Gastroesophageal sphincter (tissue), 4 donors: ENCODE data around the gene TCP1. TPM values are rescaled to one million over a fixed set of nuclear protein-coding genes. Genes with fewer than 3 reads are reported as not detected.

Experiments used
- ATAC-seq: fragments of 150-250 bp; one replicate; pipeline ENCODE4 v1.9.1; 2016; ENCODE audit warnings: mild to moderate bottlenecking, moderate library complexity
- H3K27ac ChIP-seq, 4 donors: fragments of 200-600 bp; sonication (generic) in 3 of 4; 1 replicate in 3 of 4; 2 replicates in 1 of 4; pipeline ENCODE4 v1.5.1; 2016 to 2019
- H3K27me3 ChIP-seq: fragments of 200-600 bp; sonication (generic); one replicate; pipeline ENCODE4 v1.5.1; 2019
- H3K36me3 ChIP-seq, 2 donors: fragments of 200-600 bp; sonication (generic); one replicate each; pipeline ENCODE4 v1.5.1; 2019; ENCODE audit warnings: control low read depth in 1 of 2
- H3K4me1 ChIP-seq, 3 donors: fragments of 200-600 bp; sonication (generic); 1 replicate in 2 of 3; 2 replicates in 1 of 3; pipeline ENCODE4 v1.5.1; 2016 to 2019; ENCODE audit warnings: control low read depth in 2 of 3
- H3K4me3 ChIP-seq, 2 donors: fragments of 200-600 bp; sonication (generic); one replicate each; pipeline ENCODE4 v1.5.1; 2019; ENCODE audit warnings: mild to moderate bottlenecking in 1 of 2, moderate library complexity in 1 of 2
- H3K9me3 ChIP-seq, 3 donors: fragments of 200-600 bp; sonication (generic); one replicate each; pipeline ENCODE4 v1.5.1; 2017 to 2019; ENCODE audit warnings: control low read depth in 2 of 3
- EP300 ChIP-seq: sonication (generic); formaldehyde crosslinking; IDR thresholded peaks from one replicate; pipeline ENCODE4 v1.6.1; 2017; ENCODE audit warnings: antibody characterized with exemption, mild to moderate bottlenecking
- POLR2A ChIP-seq, 2 donors: fragments of 450-650 bp; IDR thresholded peaks; one replicate each; pipeline ENCODE4 v1.6.1; 2017; ENCODE audit warnings: antibody characterized with exemption in 2 of 2, mild to moderate bottlenecking in 2 of 2, moderate library complexity in 1 of 2
- POLR2AphosphoS5 ChIP-seq: sonication (generic); formaldehyde crosslinking; IDR thresholded peaks from one replicate; pipeline ENCODE4 v1.6.1; 2017; ENCODE audit warnings: antibody characterized with exemption
- WGBS, 2 donors: methylation state at CpG; one replicate each; pipeline ENCODE4 v1.1.5; 2018; ENCODE audit warnings: low coverage in 1 of 2; 5-methylcytosine and 5-hydroxymethylcytosine counted together
- total RNA-seq, 4 donors: library from RNA; depleted of rRNA; stranded (reverse); fragments of >200 nt; gene quantifications; one replicate each; pipeline ENCODE4 v1.1.0, GENCODE V29; 2016
- TF ChIP-seq, protein P1 (sequence below), 4 experiments: fragments of 200-600 bp in 2 of 4; fragments of 450-650 bp in 2 of 4; sonication (generic) in 1 of 4; IDR thresholded peaks; one replicate each; pipeline ENCODE4 v1.5.1; 2017 to 2019; ENCODE audit warnings: antibody characterized with exemption in 4 of 4, mild to moderate bottlenecking in 2 of 4, moderate library complexity in 2 of 4

Gene TCP1
- total RNA-seq, 4 donors from 2014 or later = 129 to 147 (median 138) TPM

DNA sequence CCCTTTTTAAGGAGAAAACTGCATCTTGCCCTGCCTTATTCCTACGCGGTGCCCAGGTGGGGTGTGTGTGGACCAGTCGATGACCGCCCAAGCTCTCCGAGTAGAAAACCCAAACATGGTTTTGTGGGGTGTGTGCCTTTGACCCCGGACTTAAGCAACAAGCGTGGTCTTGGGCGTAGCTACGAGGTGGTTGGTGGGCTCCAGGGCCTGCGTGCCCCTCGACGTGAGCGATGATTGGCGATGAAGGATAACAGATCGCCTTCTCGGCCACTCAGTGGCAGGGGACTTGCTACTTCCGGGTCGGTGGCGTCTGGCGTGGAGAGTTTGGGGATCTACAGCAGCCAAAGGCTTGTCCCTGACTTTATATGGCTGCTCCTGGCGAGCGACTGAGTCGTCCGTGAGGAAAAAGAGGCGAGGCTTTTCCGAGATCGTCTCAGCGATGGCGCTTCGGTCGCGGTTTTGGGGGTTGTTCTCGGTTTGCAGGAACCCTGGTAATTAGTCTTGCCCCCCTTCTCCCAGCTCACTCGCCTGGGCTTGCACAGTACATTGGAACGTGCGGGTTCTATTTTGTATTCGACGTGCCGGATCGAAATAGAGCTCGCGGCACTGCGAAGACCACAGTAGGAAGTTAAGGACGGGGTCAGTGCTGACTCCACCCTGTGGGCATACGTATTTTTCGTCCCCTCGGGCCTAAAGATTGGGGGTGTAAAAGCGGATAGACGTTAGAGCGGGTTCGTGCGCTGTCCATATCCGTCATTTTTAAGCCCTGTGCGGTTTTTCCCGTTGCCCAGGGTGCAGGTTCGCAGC, 950 bp upstream of the TCP1 start, which contains the start of gene MRPL18:
MRPL18 (plus strand) TSS at position 319 of the 807 bp plus-strand sequence; CDS start at position 440, 121 bp downstream.
- 0 to 2% methylated on average over 12 to 16 of the region's 56 CpGs for WGBS, 2 donors
- H3K4me1 ChIP-seq = peaks cover 3 to 70% (median 31%) of the 10 kb centered on the region in 3 donors
- H3K9me3 ChIP-seq = no peaks in the 10 kb centered on the region
- peak; percentile 41 to 67 for TF ChIP-seq POLR2A (IDR thresholded peaks at IDR 0.05)
- TF ChIP-seq POLR2AphosphoS5 = peak; percentile 74
- no peak for TF ChIP-seq EP300
- TF ChIP-seq, protein P1, sequence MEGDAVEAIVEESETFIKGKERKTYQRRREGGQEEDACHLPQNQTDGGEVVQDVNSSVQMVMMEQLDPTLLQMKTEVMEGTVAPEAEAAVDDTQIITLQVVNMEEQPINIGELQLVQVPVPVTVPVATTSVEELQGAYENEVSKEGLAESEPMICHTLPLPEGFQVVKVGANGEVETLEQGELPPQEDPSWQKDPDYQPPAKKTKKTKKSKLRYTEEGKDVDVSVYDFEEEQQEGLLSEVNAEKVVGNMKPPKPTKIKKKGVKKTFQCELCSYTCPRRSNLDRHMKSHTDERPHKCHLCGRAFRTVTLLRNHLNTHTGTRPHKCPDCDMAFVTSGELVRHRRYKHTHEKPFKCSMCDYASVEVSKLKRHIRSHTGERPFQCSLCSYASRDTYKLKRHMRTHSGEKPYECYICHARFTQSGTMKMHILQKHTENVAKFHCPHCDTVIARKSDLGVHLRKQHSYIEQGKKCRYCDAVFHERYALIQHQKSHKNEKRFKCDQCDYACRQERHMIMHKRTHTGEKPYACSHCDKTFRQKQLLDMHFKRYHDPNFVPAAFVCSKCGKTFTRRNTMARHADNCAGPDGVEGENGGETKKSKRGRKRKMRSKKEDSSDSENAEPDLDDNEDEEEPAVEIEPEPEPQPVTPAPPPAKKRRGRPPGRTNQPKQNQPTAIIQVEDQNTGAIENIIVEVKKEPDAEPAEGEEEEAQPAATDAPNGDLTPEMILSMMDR (IDR thresholded peaks at IDR 0.05) = peak in 1 of 4 experiments; percentile 13
- no peaks in the 10 kb centered on the region for H3K27me3 ChIP-seq
- H3K27ac ChIP-seq = peak within 1 kb of the TSS; percentile 92 to 99 (median 98)
- H3K4me3 ChIP-seq = peak within 1 kb of the TSS; percentile 78 to 100
- H3K36me3 ChIP-seq = peaks cover 0 to 50% of the 10 kb centered on the region in 2 donors
- peak; percentile 93 for ATAC-seq

DNA sequence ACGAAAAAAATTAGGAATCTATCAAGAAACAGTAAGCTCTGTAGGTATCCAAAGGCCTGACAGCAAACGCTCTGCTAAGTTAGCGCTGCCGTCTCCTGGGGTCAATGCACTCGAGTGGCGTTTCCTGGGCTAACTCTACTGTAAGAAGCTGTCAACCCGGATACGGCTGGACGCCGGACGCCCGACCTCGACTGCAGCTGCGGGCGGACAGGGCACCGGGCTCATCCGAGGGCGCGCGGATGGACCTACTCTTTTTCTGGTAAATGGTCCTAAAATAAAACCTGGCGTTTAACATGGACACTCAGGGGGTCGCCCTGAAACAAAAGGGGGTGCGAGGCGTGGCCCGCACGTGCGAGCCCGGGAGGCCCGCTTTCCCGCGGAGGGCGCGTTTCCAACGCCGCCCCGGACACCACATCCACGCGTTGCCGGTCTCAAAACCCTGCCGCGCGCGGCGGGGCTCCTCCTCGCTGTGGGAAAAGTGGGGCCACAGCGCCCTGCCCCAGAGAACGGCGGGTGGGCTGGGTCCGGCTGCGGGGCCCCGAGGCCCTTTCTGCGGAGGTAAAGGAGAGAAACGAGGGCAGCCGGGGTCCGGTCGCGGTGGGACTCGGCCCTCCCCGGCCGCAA, 537 bp downstream of the TCP1 start:
- ATAC-seq = no peak
- Histone ChIP-seq H3K4me1 (peaks cover 3 to 72% (median 31%) of the 10 kb centered on the region in 3 donors), H3K27me3 (no peaks in the 10 kb centered on the region), H3K4me3 (peak overlapping the region; percentile 78 to 100), H3K27ac (peak overlapping the region; percentile 87 to 99 (median 98)), H3K36me3 (peaks cover 0 to 54% of the 10 kb centered on the region in 2 donors), H3K9me3 (no peaks in the 10 kb centered on the region)
- 0% methylated on average over 1 to 12 of the region's 60 CpGs for WGBS, 2 donors
- TF ChIP-seq, protein P1 (IDR thresholded peaks at IDR 0.05) = no peak
- TF ChIP-seq POLR2AphosphoS5 (no peak), EP300 (no peak), POLR2A (IDR thresholded peaks at IDR 0.05) (no peak)

DNA sequence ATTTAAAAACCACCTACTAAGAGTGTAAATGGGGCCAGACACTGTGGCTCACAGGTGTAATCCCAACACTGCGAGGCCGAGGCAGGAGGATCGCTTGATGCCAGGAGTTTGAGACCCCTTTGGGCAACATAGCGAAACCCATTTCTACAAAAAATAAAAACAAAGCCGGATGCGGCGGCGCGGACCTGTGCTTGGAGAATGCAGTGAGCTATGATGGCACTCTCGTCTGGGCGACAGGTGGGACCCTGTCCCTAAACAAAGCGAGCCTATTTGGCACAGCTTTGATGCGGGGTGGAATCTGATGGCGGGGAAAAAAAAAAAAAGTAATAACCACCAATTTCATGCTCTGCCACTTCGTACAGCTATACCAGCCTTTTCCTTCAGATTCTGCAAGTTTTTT, 1.1 kb downstream of the TCP1 start:
- Histone ChIP-seq H3K4me3 (peak overlapping the region; percentile 78 to 100), H3K4me1 (peaks cover 3 to 67% (median 31%) of the 10 kb centered on the region in 3 donors), H3K27ac (peak overlapping the region in 2 of 4 donors; percentile 97 to 99), H3K36me3 (peaks cover 0 to 54% of the 10 kb centered on the region in 2 donors), H3K9me3 (no peaks in the 10 kb centered on the region), H3K27me3 (no peaks in the 10 kb centered on the region)
- WGBS, 2 donors = 20 to 24% methylated on average over 11 to 15 of the region's 15 CpGs
- ATAC-seq = no peak
- no peak for TF ChIP-seq EP300

DNA sequence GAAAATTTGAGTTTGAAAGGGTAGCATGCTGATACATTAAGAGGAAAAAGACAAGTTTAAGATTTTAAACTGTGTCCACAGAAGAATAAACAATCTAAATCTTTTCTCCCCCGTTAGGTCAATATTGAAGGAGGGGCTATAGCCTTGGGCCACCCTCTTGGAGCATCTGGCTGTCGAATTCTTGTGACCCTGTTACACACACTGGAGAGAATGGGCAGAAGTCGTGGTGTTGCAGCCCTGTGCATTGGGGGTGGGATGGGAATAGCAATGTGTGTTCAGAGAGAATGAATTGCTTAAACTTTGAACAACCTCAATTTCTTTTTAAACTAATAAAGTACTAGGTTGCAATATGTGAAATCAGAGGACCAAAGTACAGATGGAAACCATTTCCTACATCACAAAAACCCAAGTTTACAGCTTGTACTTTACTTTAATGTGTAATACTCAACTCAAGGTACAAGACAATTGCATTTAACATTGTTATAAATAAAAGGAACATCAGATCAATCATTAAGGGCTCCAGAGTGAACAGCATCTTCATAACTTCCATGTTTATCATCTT, 10.8 kb downstream of the TCP1 start:
- Histone ChIP-seq H3K9me3 (no peaks in the 10 kb centered on the region), H3K27ac (no peak overlapping the region), H3K27me3 (no peaks in the 10 kb centered on the region), H3K36me3 (peaks cover 14 to 92% of the 10 kb centered on the region in 2 donors), H3K4me3 (no peak overlapping the region), H3K4me1 (no peaks in the 10 kb centered on the region)
- no peak for ATAC-seq
- 49 to 61% methylated on average over 3 of the region's 3 CpGs for WGBS, 2 donors
- TF ChIP-seq EP300 (no peak), POLR2AphosphoS5 (no peak), POLR2A (IDR thresholded peaks at IDR 0.05) (no peak)
- TF ChIP-seq, protein P1 (IDR thresholded peaks at IDR 0.05) = no peak

DNA sequence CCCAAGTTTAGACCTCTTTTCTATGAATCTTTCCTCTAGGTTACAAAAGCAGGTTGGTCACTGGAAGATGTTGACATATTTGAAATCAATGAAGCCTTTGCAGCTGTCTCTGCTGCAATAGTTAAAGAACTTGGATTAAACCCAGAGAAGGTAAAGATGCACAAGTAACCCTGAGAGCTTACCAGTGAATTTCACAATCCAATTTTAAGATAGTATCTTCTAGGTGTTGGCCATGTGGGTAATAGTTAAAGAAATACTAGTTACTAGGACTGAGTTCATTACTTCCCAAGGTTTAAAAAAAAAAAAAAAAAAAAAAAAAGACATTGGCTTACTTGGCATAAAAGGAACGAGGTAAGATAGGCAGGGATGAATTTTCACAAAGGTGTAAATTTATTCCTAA, 11.3 kb downstream of the TCP1 start:
- Histone ChIP-seq H3K27ac (no peak overlapping the region), H3K9me3 (no peaks in the 10 kb centered on the region), H3K27me3 (no peaks in the 10 kb centered on the region), H3K36me3 (peaks cover 14 to 87% of the 10 kb centered on the region in 2 donors), H3K4me1 (no peaks in the 10 kb centered on the region), H3K4me3 (no peak overlapping the region)
- TF ChIP-seq EP300 (no peak), POLR2A (IDR thresholded peaks at IDR 0.05) (no peak), POLR2AphosphoS5 (no peak)
- TF ChIP-seq, protein P1 (IDR thresholded peaks at IDR 0.05) = no peak
- WGBS, 2 donors = 25 to 50% methylated on average over 1 of the region's 1 CpG
- ATAC-seq = no peak
